CD4-positive, CD25-positive, alpha-beta regulatory T cell (primary cell): Measurements from ENCODE around the gene ALCAM. TPM values are rescaled to one million over a fixed set of nuclear protein-coding genes. Genes with fewer than 3 reads are reported as not detected.

Experiments used
- ATAC-seq, 2 donors: fragments of 150-1000 bp; cut with Tn5 transposase; one replicate each; pipeline ENCODE4 v1.10.0; 2021; ENCODE audit warnings: low read depth in 2 of 2, moderate number of reproducible peaks in 2 of 2, moderate library complexity in 1 of 2
- DNase-seq, 3 donors: peaks; one replicate each; pipeline versions ENCODE4 v3.0.0 to v3.0.0-alpha.2; 2012 to 2022; ENCODE audit warnings: mixed read lengths in 1 of 3
- H3K27ac ChIP-seq: one replicate; pipeline ENCODE4 v1.7.0; 2013; ENCODE audit warnings: mild to moderate bottlenecking, low read length; ENCODE audit not compliant: insufficient read depth, poor library complexity, severe bottlenecking
- H3K27me3 ChIP-seq: one replicate; pipeline ENCODE4 v1.7.0; 2013; ENCODE audit warnings: low read length; ENCODE audit not compliant: control insufficient read depth, insufficient read depth
- H3K36me3 ChIP-seq: one replicate; pipeline ENCODE4 v1.7.0; 2013; ENCODE audit warnings: mild to moderate bottlenecking, low read length, moderate library complexity; ENCODE audit not compliant: control insufficient read depth, insufficient read depth
- H3K4me1 ChIP-seq: 2 replicates; pipeline ENCODE4 v1.7.0; 2013; ENCODE audit warnings: mild to moderate bottlenecking, low read length; ENCODE audit not compliant: insufficient read depth, control insufficient read depth, poor library complexity, severe bottlenecking
- H3K4me3 ChIP-seq: one replicate; pipeline ENCODE4 v1.7.0; 2013; ENCODE audit warnings: low read depth, mild to moderate bottlenecking, low read length, moderate library complexity
- H3K9me3 ChIP-seq, 2 experiments: 1 replicate in 1 of 2; 2 replicates in 1 of 2; pipeline ENCODE4 v1.7.0; 2013; ENCODE audit warnings: low read length in 2 of 2, mild to moderate bottlenecking in 1 of 2, moderate library complexity in 1 of 2; ENCODE audit not compliant: control insufficient read depth in 2 of 2
- H3K27ac Mint-ChIP-seq, 3 donors: one replicate each; pipeline ENCODE4 v1.8.0; 2020 to 2022; ENCODE audit warnings: mild to moderate bottlenecking in 3 of 3, mixed read lengths in 3 of 3, moderate library complexity in 2 of 3
- H3K27me3 Mint-ChIP-seq: one replicate; pipeline ENCODE4 v1.8.0; 2022; ENCODE audit warnings: mild to moderate bottlenecking, mixed read lengths
- H3K36me3 Mint-ChIP-seq: one replicate; pipeline ENCODE4 v1.8.0; 2020; ENCODE audit warnings: mixed read lengths
- H3K4me1 Mint-ChIP-seq, 4 donors: one replicate each; pipeline ENCODE4 v1.8.0; 2020 to 2022; ENCODE audit warnings: mixed read lengths in 4 of 4, mild to moderate bottlenecking in 1 of 4
- H3K4me3 Mint-ChIP-seq, 4 donors: one replicate each; pipeline ENCODE4 v1.8.0; 2020 to 2022; ENCODE audit warnings: mild to moderate bottlenecking in 4 of 4, mixed read lengths in 4 of 4, moderate library complexity in 3 of 4
- H3K9me3 Mint-ChIP-seq, 7 donors: one replicate each; pipeline ENCODE4 v1.8.0; 2020 to 2022; ENCODE audit warnings: mixed read lengths in 7 of 7, mild to moderate bottlenecking in 3 of 7, moderate library complexity in 2 of 7
- polyA plus RNA-seq, 4 donors: library from polyadenylated mRNA; unstranded; fragments of 300-500 nt; fragmentation: Illumina TruSeq; gene quantifications; one replicate each; pipeline ENCODE4 v1.2.3, GENCODE V29; 2021
- total RNA-seq: library from RNA; stranded (reverse); gene quantifications from one replicate; pipeline ENCODE4 v1.2.3, GENCODE V29; 2022

ALCAM gene
- total and polyA plus RNA-seq, 5 donors from 2014 or later = 6.1 to 13.2 (median 7.5) TPM

DNA sequence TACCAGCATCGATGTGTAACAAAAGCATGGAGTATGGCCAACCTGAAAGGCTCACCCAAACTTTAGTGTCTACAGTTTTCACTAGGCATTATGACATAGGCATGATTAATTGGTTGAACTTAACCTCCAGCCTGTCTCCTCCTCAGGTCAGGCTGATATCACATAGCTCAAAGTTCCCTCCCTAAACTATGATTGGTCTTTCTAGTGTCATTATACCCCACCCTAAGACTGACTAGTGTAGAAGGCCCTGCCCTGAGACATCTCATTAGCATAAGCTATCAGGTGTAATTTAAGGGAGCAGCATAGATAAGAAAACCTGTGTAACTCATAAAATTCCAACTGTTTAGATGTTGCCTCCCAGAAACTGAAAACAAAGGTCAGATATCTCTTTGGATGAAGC is 195.2 kb downstream of the ALCAM start:
- ATAC-seq (no peak), DNase-seq (no peak)
- no peak overlapping the region for H3K4me3 Mint-ChIP-seq
- H3K27ac Mint-ChIP-seq = no peak overlapping the region
- Histone ChIP-seq H3K27ac (no peak overlapping the region), H3K27me3 (no peaks in the 10 kb centered on the region), H3K9me3 (no peaks in the 10 kb centered on the region), H3K36me3 (no peaks in the 10 kb centered on the region), H3K4me3 (no peak overlapping the region), H3K4me1 (no peaks in the 10 kb centered on the region)
- no peaks in the 10 kb centered on the region for H3K27me3 Mint-ChIP-seq
- H3K36me3 Mint-ChIP-seq = peaks cover 8% of the 10 kb centered on the region
- H3K9me3 Mint-ChIP-seq = no peaks in the 10 kb centered on the region
- H3K4me1 Mint-ChIP-seq = peaks cover 0 to 8% (median 0%) of the 10 kb centered on the region in 4 donors

DNA sequence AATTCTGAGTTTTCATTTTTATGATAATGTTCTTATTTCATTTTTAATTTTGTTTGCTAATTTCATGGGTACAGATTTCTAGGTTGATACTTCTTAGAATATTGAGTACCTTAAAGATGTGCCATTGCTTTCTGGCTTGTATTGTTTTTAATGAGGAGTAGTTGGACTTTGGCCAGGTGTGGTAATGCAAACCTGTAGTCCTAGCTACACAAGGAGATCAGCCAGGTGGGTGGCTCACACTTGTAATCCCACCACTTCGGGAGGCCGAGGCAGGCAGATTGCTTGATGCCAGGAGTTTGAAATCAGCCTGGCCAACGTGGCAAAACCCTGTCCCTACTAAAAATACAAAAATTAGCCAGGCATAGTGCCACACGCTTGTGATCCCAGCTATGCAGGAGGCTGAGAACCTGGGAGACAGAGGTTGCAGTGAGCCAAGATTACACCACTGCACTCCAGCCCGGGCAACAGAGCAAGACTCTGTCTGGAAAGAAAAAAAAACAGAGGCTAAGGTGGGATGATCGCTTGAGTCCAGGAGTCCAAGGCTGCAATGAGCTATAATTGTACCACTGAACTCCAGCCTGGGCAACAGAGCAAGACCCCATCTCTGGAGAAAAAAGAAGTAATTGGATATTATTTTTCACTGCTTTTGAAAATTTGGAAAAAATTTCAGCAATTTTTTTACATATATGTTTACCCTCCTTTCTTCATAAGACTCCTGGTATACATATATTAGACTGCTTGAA is 198.0 kb downstream of the ALCAM start:
- no peaks in the 10 kb centered on the region for H3K4me1 ChIP-seq
- H3K27me3 ChIP-seq = no peaks in the 10 kb centered on the region
- Mint-ChIP-seq H3K27me3 (no peaks in the 10 kb centered on the region), H3K4me1 (peaks cover 0 to 4% (median 0%) of the 10 kb centered on the region in 4 donors), H3K4me3 (no peak overlapping the region), H3K36me3 (peaks cover 5% of the 10 kb centered on the region), H3K9me3 (peaks cover 0 to 3% (median 0%) of the 10 kb centered on the region in 7 donors), H3K27ac (no peak overlapping the region)
- no peaks in the 10 kb centered on the region for H3K9me3 ChIP-seq
- DNase-seq (no peak), ATAC-seq (no peak)
- H3K27ac ChIP-seq = no peak overlapping the region
- H3K4me3 ChIP-seq = no peak overlapping the region
- no peaks in the 10 kb centered on the region for H3K36me3 ChIP-seq

- H3K27me3 ChIP-seq = no peaks in the 10 kb centered on the region
- Mint-ChIP-seq H3K4me1 (peaks cover 0 to 4% (median 0%) of the 10 kb centered on the region in 4 donors), H3K9me3 (peaks cover 0 to 3% (median 0%) of the 10 kb centered on the region in 7 donors), H3K4me3 (no peak overlapping the region), H3K27me3 (no peaks in the 10 kb centered on the region), H3K27ac (no peak overlapping the region), H3K36me3 (peaks cover 4% of the 10 kb centered on the region)
- H3K27ac ChIP-seq = no peak overlapping the region
- no peak overlapping the region for H3K4me3 ChIP-seq
- H3K36me3 ChIP-seq = no peaks in the 10 kb centered on the region
- no peaks in the 10 kb centered on the region for H3K9me3 ChIP-seq
- no peaks in the 10 kb centered on the region for H3K4me1 ChIP-seq
- ATAC-seq (no peak), DNase-seq (no peak)
Measured at GRCh38 chr3:105571005-105571404, 204.3 kb downstream of the ALCAM start.

GRCh38 chr3:105572501-105572900 is 205.8 kb downstream of the ALCAM start:
- no peak for DNase-seq
- peaks cover 7% of the 10 kb centered on the region for H3K36me3 Mint-ChIP-seq
- peaks cover 0 to 3% (median 0%) of the 10 kb centered on the region in 7 donors for H3K9me3 Mint-ChIP-seq
- peaks cover 0 to 4% (median 0%) of the 10 kb centered on the region in 4 donors for H3K4me1 Mint-ChIP-seq
- no peak overlapping the region for H3K4me3 Mint-ChIP-seq
- H3K27ac Mint-ChIP-seq = no peak overlapping the region
- no peaks in the 10 kb centered on the region for H3K27me3 ChIP-seq
- no peaks in the 10 kb centered on the region for H3K4me1 ChIP-seq
- H3K9me3 ChIP-seq = no peaks in the 10 kb centered on the region
- H3K27ac ChIP-seq = no peak overlapping the region
- no peak overlapping the region for H3K4me3 ChIP-seq
- H3K27me3 Mint-ChIP-seq = no peaks in the 10 kb centered on the region
- ATAC-seq = no peak
- H3K36me3 ChIP-seq = no peaks in the 10 kb centered on the region

DNA sequence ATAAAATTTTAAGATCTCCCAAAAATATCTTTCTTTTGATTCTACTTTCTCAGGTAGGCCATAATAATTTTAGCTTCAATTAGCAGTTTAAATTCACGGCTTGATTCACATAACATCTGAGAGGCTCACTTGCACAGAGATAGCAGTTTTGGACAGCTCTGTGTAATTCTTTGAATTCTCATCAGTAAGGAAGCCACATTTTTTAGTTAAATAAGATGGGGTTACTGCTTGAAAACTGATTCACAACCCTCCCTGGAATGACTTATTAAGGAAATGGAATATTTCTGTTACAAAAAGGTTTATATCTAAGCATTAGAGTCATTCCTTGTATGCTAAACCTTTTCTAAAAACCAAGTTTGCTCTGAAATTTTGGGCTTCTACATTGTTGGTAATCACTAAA is 212.7 kb downstream of the ALCAM start:
- H3K27ac ChIP-seq = no peak overlapping the region
- H3K27me3 ChIP-seq = no peaks in the 10 kb centered on the region
- H3K4me1 Mint-ChIP-seq = no peaks in the 10 kb centered on the region
- ATAC-seq (no peak), DNase-seq (no peak)
- H3K9me3 Mint-ChIP-seq = no peaks in the 10 kb centered on the region
- H3K4me3 Mint-ChIP-seq = no peak overlapping the region
- no peaks in the 10 kb centered on the region for H3K27me3 Mint-ChIP-seq
- no peaks in the 10 kb centered on the region for H3K4me1 ChIP-seq
- H3K4me3 ChIP-seq = no peak overlapping the region
- peaks cover 4% of the 10 kb centered on the region for H3K36me3 Mint-ChIP-seq
- H3K9me3 ChIP-seq = no peaks in the 10 kb centered on the region
- H3K36me3 ChIP-seq = no peaks in the 10 kb centered on the region
- H3K27ac Mint-ChIP-seq = no peak overlapping the region

- Histone ChIP-seq H3K36me3 (no peaks in the 10 kb centered on the region), H3K27ac (no peak overlapping the region), H3K4me1 (no peaks in the 10 kb centered on the region), H3K27me3 (no peaks in the 10 kb centered on the region), H3K9me3 (no peaks in the 10 kb centered on the region), H3K4me3 (no peak overlapping the region)
- Mint-ChIP-seq H3K36me3 (peaks cover 4% of the 10 kb centered on the region), H3K27ac (no peak overlapping the region), H3K9me3 (no peaks in the 10 kb centered on the region), H3K4me1 (no peaks in the 10 kb centered on the region), H3K4me3 (no peak overlapping the region), H3K27me3 (no peaks in the 10 kb centered on the region)
- DNase-seq (no peak), ATAC-seq (no peak)
Measured at GRCh38 chr3:105580296-105580965, 213.7 kb downstream of the ALCAM start.

DNA sequence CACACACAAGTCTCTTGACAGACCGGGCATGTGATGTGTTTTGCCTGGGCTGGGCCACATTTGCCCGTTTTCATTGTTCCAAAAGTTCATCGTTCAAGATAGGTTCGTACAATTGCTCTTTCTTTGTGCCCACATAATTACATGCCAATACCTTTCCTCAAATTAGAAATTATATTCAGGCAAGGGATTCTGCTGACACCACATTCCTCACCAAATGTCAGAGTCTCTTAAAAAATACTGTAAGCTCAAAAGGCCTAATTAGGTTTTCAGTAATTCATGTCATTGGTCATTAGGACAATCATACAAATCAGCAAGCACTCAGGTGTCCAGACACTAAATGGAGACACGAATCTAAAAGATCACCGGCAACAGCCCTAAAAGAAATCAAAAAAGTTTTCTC is 215.3 kb downstream of the ALCAM start:
- DNase-seq = no peak
- H3K27ac ChIP-seq = no peak overlapping the region
- no peaks in the 10 kb centered on the region for H3K36me3 ChIP-seq
- H3K27me3 ChIP-seq = no peaks in the 10 kb centered on the region
- H3K4me3 Mint-ChIP-seq = no peak overlapping the region
- no peaks in the 10 kb centered on the region for H3K9me3 ChIP-seq
- H3K27me3 Mint-ChIP-seq = no peaks in the 10 kb centered on the region
- peaks cover under 1% of the 10 kb centered on the region for H3K36me3 Mint-ChIP-seq
- H3K4me3 ChIP-seq = no peak overlapping the region
- ATAC-seq = no peak
- no peaks in the 10 kb centered on the region for H3K9me3 Mint-ChIP-seq
- H3K4me1 Mint-ChIP-seq = no peaks in the 10 kb centered on the region
- H3K4me1 ChIP-seq = no peaks in the 10 kb centered on the region
- no peak overlapping the region for H3K27ac Mint-ChIP-seq
